Right lobe of liver (tissue), 4 donors: ENCODE measurements around the gene CDC20B.

Source experiments
- POLR2A ChIP-seq: fragments of 450-650 bp; IDR thresholded peaks from one replicate; pipeline ENCODE4 v1.6.1; 2017; ENCODE audit warnings: antibody characterized with exemption, mild to moderate bottlenecking
- TF ChIP-seq, protein P1 (sequence below), 4 donors: fragments of 200-600 bp in 3 of 4; fragments of 450-650 bp in 1 of 4; IDR thresholded peaks; one replicate each; pipeline versions ENCODE4 v1.5.1 to v1.8.0; 2016 to 2022; ENCODE audit warnings: antibody characterized with exemption in 4 of 4, mild to moderate bottlenecking in 2 of 4
- donor health status: DM: no; HTN: no; CAD: no.
- donor health status: DM: no; HTN: no; CAD: no.
- donor health status: DM: no; HTN: yes; CAD: no.

GRCh38 chr5:55149308-55149795, 23.6 kb downstream of the CDC20B start:
- TF ChIP-seq POLR2A, result no peak
- TF ChIP-seq, protein P1, sequence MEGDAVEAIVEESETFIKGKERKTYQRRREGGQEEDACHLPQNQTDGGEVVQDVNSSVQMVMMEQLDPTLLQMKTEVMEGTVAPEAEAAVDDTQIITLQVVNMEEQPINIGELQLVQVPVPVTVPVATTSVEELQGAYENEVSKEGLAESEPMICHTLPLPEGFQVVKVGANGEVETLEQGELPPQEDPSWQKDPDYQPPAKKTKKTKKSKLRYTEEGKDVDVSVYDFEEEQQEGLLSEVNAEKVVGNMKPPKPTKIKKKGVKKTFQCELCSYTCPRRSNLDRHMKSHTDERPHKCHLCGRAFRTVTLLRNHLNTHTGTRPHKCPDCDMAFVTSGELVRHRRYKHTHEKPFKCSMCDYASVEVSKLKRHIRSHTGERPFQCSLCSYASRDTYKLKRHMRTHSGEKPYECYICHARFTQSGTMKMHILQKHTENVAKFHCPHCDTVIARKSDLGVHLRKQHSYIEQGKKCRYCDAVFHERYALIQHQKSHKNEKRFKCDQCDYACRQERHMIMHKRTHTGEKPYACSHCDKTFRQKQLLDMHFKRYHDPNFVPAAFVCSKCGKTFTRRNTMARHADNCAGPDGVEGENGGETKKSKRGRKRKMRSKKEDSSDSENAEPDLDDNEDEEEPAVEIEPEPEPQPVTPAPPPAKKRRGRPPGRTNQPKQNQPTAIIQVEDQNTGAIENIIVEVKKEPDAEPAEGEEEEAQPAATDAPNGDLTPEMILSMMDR (IDR thresholded peaks at IDR 0.05), result no peak
